ELR (cell line): ENCODE measurements around the gene PGBD5.

ENCODE experiments used
- DNase-seq: peaks from one replicate; pipeline ENCODE4 v3.0.0-alpha.2; 2015; ENCODE audit warnings: low read depth

PGBD5 gene

GRCh38 chr1:230396966-230397365 is 29.2 kb downstream of the PGBD5 start:
- DNase-seq: no peak

DNA sequence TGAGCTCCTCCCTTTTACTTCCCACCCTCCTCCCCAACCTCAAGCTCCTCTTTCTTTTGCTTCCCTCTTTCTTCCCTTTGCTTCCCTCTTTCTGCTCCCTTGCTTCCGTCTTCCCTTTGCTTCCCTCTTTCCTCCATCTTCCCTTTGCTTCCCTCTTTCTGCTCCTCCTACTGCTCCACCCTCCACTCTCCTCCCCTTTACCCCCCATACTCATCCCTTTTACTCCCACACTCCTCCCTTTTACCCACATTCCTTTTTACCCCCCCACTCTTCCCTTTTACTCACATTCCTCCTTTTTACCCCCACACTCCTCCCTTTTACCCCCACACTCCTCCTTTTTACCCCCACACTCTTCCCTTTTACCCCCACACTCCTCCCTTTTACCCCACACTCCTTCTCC is 30.2 kb downstream of the PGBD5 start:
- no peak for DNase-seq

DNA sequence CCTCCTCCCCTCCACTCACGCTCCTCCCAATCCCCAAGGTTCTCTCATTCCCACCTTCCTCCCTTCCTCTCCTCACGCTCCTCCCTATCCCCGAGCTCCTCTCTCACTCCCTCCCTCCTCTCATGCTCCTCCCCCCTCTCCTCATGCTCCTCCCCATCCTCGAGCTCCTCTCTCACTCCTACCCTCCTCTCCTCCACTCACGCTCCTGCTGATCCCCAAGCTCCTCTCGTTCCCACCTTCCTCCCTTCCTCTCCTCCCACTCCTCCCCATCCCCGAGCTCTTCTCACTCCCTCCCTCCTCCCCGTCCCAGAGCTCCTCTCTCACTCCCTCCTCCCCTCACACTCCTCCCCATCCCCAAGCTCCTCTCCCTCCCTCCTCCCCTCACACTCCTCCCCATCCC is 31.4 kb downstream of the PGBD5 start:
- DNase-seq: no peak

- no peak for DNase-seq
These were observed 32.0 kb downstream of the PGBD5 start for GRCh38 chr1:230394134-230394533.

DNA sequence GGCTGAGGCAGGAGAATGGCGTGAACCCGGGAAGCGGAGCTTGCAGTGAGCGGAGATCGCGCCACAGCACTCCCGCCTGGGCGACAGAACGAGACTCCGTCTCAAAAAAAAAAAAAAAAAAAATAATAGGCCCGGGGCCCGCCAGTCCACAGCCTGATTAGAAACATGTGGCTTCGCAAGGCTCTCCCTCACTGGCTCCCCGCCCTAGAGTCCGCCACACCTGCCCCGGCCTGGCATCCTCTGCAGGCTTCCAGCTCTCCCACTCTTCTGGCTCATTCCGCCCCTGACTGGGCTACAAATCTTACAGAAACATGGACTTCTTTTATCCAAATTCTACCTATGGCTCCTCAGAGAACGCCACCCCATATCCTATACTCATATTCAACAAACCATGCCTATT is 32.4 kb downstream of the PGBD5 start:
- DNase-seq: no peak

GRCh38 chr1:230392920-230393521 is 33.1 kb downstream of the PGBD5 start:
- DNase-seq: no peak

GRCh38 chr1:230392536-230392909 is 33.6 kb downstream of the PGBD5 start:
- no peak for DNase-seq

GRCh38 chr1:230391776-230392535 is 34.2 kb downstream of the PGBD5 start:
- DNase-seq: no peak

GRCh38 chr1:230390371-230390770 is 35.8 kb downstream of the PGBD5 start:
- DNase-seq: no peak

DNA sequence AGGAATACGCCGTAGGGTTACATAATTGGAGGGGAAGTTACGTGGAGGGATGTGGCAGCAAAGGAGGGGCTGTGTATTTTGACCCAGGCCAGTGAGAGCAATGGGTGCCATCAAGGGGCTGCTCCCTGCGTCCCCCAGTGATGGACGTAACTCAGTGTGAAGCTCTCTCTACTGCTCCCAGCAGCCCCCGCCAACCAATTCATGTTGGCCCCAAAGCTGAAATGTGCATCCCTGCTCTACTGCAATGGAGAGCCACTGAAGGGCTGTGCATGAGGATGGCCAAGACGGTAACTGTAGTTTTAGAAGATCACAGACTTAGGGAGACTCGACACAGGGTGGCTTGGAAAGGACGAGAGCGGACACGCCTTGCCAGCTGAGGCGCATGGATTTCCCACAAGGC is 38.3 kb downstream of the PGBD5 start:
- no peak for DNase-seq

DNA sequence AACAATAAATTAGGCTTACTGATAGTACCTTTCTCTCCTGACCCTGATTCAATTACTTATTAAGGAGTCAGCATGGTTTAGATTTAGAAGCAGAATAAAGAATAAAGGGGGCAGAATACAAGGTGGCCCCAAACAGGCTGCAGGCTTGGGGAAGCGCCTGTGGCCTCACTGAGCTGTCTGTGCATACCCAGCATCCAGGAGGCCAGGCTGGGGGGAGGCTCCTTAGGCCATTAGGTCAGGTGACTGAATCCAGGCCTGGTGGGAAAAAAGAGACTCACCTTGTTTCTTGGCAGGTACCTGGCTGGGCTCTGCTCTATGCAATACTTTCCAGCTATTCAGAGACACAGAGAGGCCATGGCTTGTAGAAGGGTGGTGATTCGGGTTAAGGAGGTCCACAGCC is 38.8 kb downstream of the PGBD5 start:
- DNase-seq: no peak

GRCh38 chr1:230386637-230387262 is 39.4 kb downstream of the PGBD5 start:
- no peak for DNase-seq

DNA sequence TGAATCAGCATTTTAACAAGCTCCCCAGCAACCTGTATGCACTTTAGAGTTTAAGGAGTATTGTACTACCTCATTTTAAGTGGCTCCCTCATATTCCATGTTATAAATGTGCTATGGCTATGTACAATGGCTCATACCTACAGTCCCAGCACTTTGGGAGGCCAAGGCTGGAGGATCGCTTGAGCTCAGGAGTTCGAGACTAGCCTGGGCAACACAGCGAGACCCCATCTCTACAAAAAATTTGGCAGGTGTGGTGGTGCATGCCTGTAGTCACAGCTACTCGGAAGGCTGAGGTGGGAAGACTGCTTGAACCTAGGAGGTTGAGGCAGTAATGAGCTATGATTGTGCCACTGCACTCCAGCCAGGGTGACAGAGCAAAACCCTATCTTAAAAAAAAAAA is 40.2 kb downstream of the PGBD5 start:
- DNase-seq: no peak

GRCh38 chr1:230385158-230385450 is 41.0 kb downstream of the PGBD5 start:
- DNase-seq: no peak

DNA sequence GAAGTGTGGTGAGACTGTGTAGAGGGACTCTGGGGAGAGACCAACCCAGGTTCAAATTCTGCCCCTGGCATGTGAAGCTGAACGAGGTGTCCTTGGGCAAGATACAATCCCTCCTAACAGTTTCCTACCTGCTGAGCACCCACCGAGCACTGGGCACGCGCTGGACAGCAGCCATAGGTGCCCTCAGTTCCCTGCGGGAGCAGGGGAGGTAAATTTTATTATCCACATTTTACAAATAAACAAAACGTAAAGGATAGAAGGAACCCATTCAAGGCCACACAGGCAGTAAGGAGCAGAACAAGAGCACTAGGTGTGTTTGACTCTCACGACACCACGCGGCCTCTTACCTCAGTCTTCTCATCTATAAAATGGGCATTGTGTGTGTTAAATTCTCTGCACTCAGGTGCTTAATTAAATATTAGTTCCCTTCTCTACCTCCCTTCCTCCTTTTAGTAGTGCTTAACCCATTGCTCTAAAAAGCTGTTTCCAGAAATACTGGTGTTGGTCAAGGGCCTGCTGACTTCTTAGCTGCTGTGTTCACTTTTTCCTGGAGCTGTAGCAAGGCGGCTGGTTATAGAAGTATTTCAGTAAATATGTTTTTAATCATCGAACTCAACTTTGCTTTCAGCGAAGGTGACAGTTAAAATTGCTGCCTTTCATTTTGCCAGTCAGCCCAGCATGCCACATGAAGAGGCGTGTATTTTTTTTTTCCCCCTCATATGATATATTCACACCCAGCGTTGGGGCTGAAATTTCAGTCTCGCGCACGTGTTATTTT is 41.6 kb downstream of the PGBD5 start:
- DNase-seq: no peak

GRCh38 chr1:230383425-230383824 is 42.7 kb downstream of the PGBD5 start:
- DNase-seq: no peak

- DNase-seq: peak; percentile 11
These were observed 44.1 kb downstream of the PGBD5 start for GRCh38 chr1:230382001-230382491.

DNA sequence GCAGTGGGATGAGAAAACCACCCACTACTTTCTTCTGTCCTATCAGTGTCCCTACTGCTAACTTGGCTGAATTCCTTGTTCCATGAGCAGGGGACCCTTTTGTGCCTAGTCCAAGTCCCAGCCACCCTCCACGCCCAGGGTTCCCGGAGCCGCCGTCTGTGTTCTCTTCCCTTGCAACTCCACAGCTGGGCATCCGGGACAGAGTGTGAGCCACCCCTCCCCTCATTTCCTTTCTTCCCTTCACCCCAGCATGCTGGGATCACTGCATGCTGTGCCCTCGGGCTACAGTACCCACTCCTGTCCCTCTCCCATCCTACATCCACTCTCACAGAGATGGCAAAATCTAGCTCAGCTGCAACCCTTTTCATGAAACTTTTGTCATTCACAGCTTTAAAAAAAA is 44.5 kb downstream of the PGBD5 start:
- no peak for DNase-seq

DNA sequence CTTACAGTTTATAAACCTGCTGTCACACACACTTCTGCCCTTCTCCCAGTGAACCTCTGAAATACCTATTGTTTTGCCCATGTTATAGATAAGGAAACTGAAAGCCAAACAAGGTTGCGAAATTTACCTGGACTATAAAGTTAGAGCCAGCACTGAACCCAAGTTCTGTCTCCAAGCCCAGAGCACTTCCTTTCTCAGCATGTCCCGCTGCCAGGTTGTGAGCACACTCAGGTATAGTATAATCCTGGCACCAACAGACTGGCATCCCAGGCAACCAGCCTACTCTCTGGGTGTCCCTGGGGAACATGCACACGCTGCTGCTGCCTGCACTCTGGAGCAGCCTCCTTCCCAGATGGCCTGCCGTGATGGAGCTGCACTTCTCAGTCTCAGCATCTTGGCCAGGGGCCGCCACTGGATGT is 45.1 kb downstream of the PGBD5 start:
- no peak for DNase-seq

DNA sequence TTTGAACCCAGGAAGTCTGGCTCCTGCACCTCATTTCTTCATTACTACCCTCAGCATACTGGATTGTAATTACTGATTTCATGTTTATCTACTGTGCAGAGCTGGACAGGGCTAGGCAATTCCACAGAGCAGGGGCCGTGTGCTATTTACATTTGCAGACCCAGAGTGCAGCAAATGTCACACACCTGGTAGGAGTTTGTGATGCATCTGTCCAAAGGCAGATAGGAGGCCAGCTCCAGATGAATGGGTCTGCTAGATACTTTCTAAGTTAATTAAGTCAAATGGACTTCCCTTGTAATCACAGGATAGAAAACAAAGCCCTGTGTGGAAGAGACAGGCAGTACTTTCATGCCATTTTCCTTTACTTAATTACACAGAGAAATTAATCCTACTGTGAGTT is 46.2 kb downstream of the PGBD5 start:
- no peak for DNase-seq

- no peak for DNase-seq
These were observed 46.7 kb downstream of the PGBD5 start for GRCh38 chr1:230379462-230379861.

DNA sequence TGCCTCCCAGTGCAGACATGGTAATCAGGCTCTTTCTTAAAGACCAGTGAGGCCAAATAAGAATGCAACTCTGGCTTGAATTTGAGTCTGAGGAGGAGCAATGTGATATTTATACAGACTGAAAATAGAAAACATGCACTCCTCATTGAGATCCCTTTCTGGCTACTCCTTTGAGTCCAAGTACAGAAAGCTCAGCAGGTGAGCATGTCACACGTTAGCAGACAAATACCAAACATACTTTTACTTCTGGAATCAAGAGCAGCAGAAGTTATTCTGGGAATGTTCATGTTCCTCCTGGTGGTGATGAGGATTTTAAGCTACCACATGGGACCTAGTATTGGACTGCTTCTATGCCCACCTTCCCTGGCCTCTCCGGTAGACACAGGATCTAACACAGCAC is 48.3 kb downstream of the PGBD5 start:
- DNase-seq: no peak

DNA sequence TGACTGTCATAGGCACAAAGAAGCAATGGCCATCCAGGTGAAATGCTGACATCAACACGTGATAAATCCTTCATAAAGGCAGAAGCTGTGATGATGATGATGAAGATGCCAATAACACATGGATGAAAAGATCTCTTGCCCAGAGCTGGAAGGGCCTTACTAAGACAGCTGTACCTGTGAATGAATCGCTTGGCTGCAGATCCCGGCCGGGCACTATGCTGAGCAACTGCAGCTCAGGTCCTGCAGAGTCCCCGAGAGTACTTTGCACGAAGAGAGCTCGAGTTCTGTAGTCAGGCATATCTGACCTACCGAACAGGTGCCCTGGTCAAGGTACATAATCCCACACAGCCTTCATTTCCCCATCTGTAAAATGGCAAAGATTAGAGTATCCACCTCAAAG is 48.8 kb downstream of the PGBD5 start:
- no peak for DNase-seq
